BE2C (cell line): Measurements from ENCODE around the gene FEM1C.

ENCODE experiments used
- DNase-seq: peaks from one replicate; pipeline ENCODE4 v3.0.0-alpha.2; 2020
- H3K27me3 ChIP-seq: fragments of 250-450 bp; sonication (Bioruptor Pico); 2 replicates; pipeline ENCODE4 v1.5.1; 2020; ENCODE audit warnings: mild to moderate bottlenecking
- H3K36me3 ChIP-seq: fragments of 250-450 bp; sonication (Bioruptor Pico); 2 replicates; pipeline ENCODE4 v1.5.1; 2020; ENCODE audit warnings: mild to moderate bottlenecking
- H3K4me1 ChIP-seq: fragments of 250-450 bp; sonication (Bioruptor Pico); 2 replicates; pipeline ENCODE4 v1.5.1; 2020
- H3K4me3 ChIP-seq: 2 replicates; pipeline ENCODE4 v1.5.1; 2011; ENCODE audit warnings: low read depth, low read length
- H3K9me3 ChIP-seq: fragments of 250-450 bp; sonication (Bioruptor Pico); 2 replicates; pipeline ENCODE4 v1.5.1; 2020
- TF ChIP-seq, protein P1 (sequence below): IDR thresholded peaks from 2 replicates; pipeline ENCODE4 v1.5.1; 2012; ENCODE audit warnings: mild to moderate bottlenecking, low read depth, low read length

FEM1C gene

GRCh38 chr5:115544043-115544435 is 536 bp downstream of the FEM1C start:
- H3K36me3 ChIP-seq: no peaks in the 10 kb centered on the region; the same call in 1 of the 2 replicates
- peak; percentile 28 for DNase-seq
- H3K27me3 ChIP-seq: no peaks in the 10 kb centered on the region
- TF ChIP-seq, protein P1, sequence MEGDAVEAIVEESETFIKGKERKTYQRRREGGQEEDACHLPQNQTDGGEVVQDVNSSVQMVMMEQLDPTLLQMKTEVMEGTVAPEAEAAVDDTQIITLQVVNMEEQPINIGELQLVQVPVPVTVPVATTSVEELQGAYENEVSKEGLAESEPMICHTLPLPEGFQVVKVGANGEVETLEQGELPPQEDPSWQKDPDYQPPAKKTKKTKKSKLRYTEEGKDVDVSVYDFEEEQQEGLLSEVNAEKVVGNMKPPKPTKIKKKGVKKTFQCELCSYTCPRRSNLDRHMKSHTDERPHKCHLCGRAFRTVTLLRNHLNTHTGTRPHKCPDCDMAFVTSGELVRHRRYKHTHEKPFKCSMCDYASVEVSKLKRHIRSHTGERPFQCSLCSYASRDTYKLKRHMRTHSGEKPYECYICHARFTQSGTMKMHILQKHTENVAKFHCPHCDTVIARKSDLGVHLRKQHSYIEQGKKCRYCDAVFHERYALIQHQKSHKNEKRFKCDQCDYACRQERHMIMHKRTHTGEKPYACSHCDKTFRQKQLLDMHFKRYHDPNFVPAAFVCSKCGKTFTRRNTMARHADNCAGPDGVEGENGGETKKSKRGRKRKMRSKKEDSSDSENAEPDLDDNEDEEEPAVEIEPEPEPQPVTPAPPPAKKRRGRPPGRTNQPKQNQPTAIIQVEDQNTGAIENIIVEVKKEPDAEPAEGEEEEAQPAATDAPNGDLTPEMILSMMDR: no peak
- H3K9me3 ChIP-seq: no peaks in the 10 kb centered on the region
- no peaks in the 10 kb centered on the region for H3K4me1 ChIP-seq
- peak overlapping the region; percentile 81 for H3K4me3 ChIP-seq

GRCh38 chr5:115543365-115544042 is 1.1 kb downstream of the FEM1C start:
- Histone ChIP-seq H3K27me3 (no peaks in the 10 kb centered on the region), H3K36me3 (no peaks in the 10 kb centered on the region; the same call in 1 of the 2 replicates), H3K4me1 (no peaks in the 10 kb centered on the region), H3K9me3 (no peaks in the 10 kb centered on the region), H3K4me3 (peak overlapping the region; percentile 81)
- no peak for DNase-seq
- TF ChIP-seq, protein P1: no peak

DNA sequence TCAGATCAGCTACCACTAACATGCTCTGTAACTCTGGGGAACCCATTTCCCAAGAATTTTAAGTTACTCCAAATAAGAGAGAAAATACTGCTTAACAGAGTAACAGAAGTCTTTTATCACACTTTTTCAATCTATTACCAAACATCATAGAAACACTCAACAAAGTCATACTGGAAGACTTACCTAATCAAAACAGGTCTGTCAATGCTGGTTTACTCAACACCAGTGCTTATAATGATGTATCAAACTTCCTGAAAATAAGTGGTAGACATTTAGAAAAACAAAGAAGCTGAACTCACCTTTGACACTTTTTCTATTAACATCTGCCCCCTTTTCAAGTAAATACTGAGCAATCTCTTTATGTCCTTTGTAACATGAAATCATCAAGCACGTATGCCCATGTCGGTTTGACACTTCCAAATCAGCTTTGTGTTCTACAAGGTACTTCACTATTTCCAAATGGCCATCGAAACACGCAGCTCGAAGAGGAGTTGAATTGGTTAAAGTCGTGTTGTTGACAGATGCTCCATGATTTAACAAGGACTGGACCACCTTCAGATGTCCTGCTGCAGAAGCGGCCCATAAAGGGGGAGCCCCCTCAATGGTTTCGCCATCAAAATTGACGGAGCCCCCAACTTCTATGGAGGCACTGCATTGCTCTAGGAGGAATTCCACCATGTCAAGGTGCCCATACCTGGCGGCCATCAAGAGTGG is 1.8 kb downstream of the FEM1C start:
- H3K4me1 ChIP-seq: no peaks in the 10 kb centered on the region
- TF ChIP-seq, protein P1: no peak
- no peaks in the 10 kb centered on the region for H3K27me3 ChIP-seq
- no peak for DNase-seq
- no peaks in the 10 kb centered on the region; the same call in 1 of the 2 replicates for H3K36me3 ChIP-seq
- no peaks in the 10 kb centered on the region for H3K9me3 ChIP-seq
- peak overlapping the region; percentile 81 for H3K4me3 ChIP-seq

DNA sequence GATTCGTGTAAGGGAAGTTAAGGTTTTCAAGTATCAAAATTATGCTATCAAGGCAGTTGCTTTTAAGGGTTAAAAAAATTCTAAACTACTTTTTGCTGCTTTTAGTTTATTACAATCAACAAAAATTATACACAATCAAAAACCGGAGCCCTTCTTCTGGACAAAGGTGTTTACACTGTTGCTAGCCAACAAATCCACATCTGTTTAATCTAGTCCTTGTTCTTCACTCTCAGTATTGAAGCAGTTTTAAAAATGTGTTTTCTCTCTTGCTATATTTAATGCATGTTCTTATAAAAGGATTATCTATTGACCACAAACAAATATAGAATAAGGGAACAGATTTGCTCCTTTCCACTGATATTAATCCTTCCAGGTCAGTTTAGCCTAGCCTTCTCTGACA is 2.5 kb downstream of the FEM1C start:
- Histone ChIP-seq H3K4me3 (peak overlapping the region; percentile 81), H3K36me3 (no peaks in the 10 kb centered on the region; the same call in 1 of the 2 replicates), H3K27me3 (no peaks in the 10 kb centered on the region), H3K4me1 (no peaks in the 10 kb centered on the region), H3K9me3 (no peaks in the 10 kb centered on the region)
- TF ChIP-seq, protein P1: no peak
- no peak for DNase-seq

DNA sequence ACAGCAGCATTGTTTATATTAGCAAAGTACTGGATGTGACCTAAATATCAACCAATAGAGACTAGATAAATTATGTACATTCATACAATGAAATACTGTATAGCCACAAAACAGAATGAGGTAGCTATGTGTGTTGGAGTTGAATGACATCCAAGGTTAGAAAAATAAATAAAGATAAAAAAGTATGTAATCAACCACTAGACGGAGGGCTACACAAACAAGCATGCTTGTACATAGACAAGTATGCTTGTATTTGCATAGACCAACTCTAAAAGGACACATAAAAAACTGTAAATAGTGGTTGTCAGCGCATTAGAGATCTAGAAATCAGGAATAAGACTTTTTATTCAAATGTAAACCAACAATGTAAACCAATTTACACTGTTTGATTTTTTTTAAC is 3.0 kb downstream of the FEM1C start:
- Histone ChIP-seq H3K9me3 (no peaks in the 10 kb centered on the region), H3K4me3 (peak overlapping the region; percentile 81), H3K27me3 (no peaks in the 10 kb centered on the region), H3K36me3 (no peaks in the 10 kb centered on the region; the same call in 1 of the 2 replicates), H3K4me1 (no peaks in the 10 kb centered on the region)
- no peak for DNase-seq
- TF ChIP-seq, protein P1: no peak
